ENCODE results near the gene BANK1.

Gene BANK1

DNA sequence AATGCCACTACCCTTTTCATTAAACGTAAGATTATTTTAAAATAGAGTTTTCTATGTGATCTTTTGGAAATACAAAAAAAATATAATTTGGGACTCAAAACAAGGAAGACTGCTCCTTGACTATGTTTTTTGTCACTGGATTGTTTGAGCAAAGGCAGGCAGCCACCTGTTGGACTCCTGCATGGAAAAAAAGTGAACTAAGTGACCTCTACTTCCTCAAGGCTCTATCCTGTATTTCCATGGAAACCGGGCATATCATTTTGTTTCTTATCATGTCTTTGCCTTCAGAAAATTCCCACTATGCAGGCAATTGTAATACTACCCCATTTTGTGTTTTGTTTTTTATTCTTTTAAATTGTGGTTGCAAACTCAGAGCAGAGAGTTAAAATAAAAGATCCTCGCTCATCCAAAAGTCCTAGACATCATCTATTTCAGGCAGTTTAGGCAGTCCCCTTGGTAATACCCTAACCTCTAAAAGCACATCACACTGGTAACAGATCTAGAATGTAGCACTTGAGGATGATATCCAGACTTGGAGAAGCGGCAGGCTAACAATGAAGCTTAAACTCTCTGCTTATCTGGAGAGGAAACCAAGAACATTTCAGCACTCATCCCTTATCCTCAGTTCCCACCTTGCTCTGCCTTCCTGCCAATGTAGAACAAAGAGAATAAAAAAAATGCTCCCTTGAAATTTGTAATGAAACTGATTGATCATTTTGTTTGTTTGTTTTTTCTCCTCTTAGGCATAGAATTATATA, 165.7 kb downstream of the BANK1 start:
- TF ChIP-seq SCRT2 (tag by site-specific recombination; IDR thresholded peaks at IDR 0.05) (peak; percentile 87), ZNF155 (tag by site-specific recombination; IDR thresholded peaks at IDR 0.05) (no peak)
- Histone ChIP-seq H3K27ac (ENCODE audit: extremely low read depth, low read depth, low read length) (no peak overlapping the region), H3K36me3 (ENCODE audit: control insufficient read depth in 2 of 2, insufficient read depth in 1 of 2, low read length in 2 of 2) (no peaks in the 10 kb centered on the region), H3K4me3 (ENCODE audit: low read depth, low read length) (no peak overlapping the region), H3K9me3 (ENCODE audit: control insufficient read depth, insufficient read depth, low read depth, low read length) (no peaks in the 10 kb centered on the region), H3K4me1 (ENCODE audit: control insufficient read depth, insufficient read depth, low read length) (peaks cover 12% of the 10 kb centered on the region)
- CTCF ChIA-PET, result interaction anchor here (0.6 kb wide), 1 partner anchor 19 kb away, joined by 3 read pairs; no protein-coding TSS in a partner anchor
- POLR2A ChIA-PET, result no interaction called here

DNA sequence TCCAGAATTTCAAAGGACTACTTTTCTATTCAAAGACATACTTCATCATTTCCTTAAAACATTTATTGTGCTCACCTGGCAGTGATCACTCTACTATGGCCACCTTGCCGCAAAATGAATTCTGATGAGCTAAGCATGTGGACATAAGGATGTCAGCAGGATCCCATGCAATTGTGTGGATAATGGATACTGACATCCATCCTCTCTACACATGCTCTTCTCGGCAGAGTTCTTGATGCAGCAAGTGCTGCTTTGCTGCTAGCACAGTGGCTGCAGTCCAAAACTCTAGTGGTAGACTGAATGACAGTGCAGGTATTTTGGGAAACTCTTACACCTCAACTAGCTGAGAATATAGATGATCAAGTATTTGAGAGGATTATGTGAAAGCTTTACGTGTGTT, 168.0 kb downstream of the BANK1 start:
- POLR2A ChIA-PET, result no interaction called here
- TF ChIP-seq SCRT1 (tag by site-specific recombination; IDR thresholded peaks at IDR 0.05; ENCODE audit: borderline replicate concordance), result no peak
- TF ChIP-seq ZNF391 (tag by site-specific recombination; IDR thresholded peaks at IDR 0.05; ENCODE audit: borderline replicate concordance, low read depth), result no peak
- TF ChIP-seq KLF7 (tag by site-specific recombination; IDR thresholded peaks at IDR 0.05; ENCODE audit: borderline replicate concordance), result no peak
- no peak for TF ChIP-seq ZNF239 (tag by site-specific recombination; IDR thresholded peaks at IDR 0.05)
- TF ChIP-seq SCRT2 (tag by site-specific recombination; IDR thresholded peaks at IDR 0.05), result no peak
- no peak for TF ChIP-seq PRDM1 (tag by site-specific recombination; IDR thresholded peaks at IDR 0.05)
- no peak for TF ChIP-seq ZNF133 (tag by site-specific recombination; IDR thresholded peaks at IDR 0.05)
- no peak for TF ChIP-seq GLI4 (tag by site-specific recombination; IDR thresholded peaks at IDR 0.05)
- no peak for TF ChIP-seq ZNF121 (tag by site-specific recombination; IDR thresholded peaks at IDR 0.05)
- TF ChIP-seq ZNF677 (tag by site-specific recombination; IDR thresholded peaks at IDR 0.05), result no peak
- TF ChIP-seq YY2 (tag by site-specific recombination; IDR thresholded peaks at IDR 0.05), result no peak
- TF ChIP-seq ZNF621 (tag by site-specific recombination; IDR thresholded peaks at IDR 0.05), result no peak
- TF ChIP-seq ZNF670 (tag by site-specific recombination; IDR thresholded peaks at IDR 0.05; ENCODE audit: low read depth), result no peak
- TF ChIP-seq ZNF596 (tag by site-specific recombination; IDR thresholded peaks at IDR 0.05), result no peak
- TF ChIP-seq, protein P1, sequence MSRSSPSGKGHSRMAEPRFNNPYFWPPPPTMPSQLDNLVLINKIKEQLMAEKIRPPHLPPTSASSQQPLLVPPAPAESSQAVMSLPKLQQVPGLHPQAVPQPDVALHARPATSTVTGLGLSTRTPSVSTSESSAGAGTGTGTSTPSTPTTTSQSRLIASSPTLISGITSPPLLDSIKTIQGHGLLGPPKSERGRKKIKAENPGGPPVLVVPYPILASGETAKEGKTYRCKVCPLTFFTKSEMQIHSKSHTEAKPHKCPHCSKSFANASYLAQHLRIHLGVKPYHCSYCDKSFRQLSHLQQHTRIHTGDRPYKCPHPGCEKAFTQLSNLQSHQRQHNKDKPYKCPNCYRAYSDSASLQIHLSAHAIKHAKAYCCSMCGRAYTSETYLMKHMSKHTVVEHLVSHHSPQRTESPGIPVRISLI (tag by site-specific recombination; IDR thresholded peaks at IDR 0.05), result no peak
- no peak for TF ChIP-seq EGR2 (tag by site-specific recombination; IDR thresholded peaks at IDR 0.05; ENCODE audit: low read depth)
- TF ChIP-seq, protein P2, sequence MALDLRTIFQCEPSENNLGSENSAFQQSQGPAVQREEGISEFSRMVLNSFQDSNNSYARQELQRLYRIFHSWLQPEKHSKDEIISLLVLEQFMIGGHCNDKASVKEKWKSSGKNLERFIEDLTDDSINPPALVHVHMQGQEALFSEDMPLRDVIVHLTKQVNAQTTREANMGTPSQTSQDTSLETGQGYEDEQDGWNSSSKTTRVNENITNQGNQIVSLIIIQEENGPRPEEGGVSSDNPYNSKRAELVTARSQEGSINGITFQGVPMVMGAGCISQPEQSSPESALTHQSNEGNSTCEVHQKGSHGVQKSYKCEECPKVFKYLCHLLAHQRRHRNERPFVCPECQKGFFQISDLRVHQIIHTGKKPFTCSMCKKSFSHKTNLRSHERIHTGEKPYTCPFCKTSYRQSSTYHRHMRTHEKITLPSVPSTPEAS (tag by site-specific recombination; IDR thresholded peaks at IDR 0.05), result no peak
- TF ChIP-seq GLI2 (tag by site-specific recombination; IDR thresholded peaks at IDR 0.05; ENCODE audit: borderline replicate concordance, low read depth), result no peak
- TF ChIP-seq, protein P3, sequence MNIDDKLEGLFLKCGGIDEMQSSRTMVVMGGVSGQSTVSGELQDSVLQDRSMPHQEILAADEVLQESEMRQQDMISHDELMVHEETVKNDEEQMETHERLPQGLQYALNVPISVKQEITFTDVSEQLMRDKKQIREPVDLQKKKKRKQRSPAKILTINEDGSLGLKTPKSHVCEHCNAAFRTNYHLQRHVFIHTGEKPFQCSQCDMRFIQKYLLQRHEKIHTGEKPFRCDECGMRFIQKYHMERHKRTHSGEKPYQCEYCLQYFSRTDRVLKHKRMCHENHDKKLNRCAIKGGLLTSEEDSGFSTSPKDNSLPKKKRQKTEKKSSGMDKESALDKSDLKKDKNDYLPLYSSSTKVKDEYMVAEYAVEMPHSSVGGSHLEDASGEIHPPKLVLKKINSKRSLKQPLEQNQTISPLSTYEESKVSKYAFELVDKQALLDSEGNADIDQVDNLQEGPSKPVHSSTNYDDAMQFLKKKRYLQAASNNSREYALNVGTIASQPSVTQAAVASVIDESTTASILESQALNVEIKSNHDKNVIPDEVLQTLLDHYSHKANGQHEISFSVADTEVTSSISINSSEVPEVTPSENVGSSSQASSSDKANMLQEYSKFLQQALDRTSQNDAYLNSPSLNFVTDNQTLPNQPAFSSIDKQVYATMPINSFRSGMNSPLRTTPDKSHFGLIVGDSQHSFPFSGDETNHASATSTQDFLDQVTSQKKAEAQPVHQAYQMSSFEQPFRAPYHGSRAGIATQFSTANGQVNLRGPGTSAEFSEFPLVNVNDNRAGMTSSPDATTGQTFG (tag by site-specific recombination; IDR thresholded peaks at IDR 0.05; ENCODE audit: borderline replicate concordance), result no peak
- no peaks in the 10 kb centered on the region for H3K9me3 ChIP-seq (ENCODE audit: control insufficient read depth, insufficient read depth, low read depth, low read length)
- H3K27ac ChIP-seq (ENCODE audit: extremely low read depth, low read depth, low read length), result no peak overlapping the region
- no peaks in the 10 kb centered on the region for H3K36me3 ChIP-seq (ENCODE audit: control insufficient read depth in 2 of 2, insufficient read depth in 1 of 2, low read length in 2 of 2)
- CTCF ChIA-PET, result no interaction called here
- H3K4me3 ChIP-seq (ENCODE audit: low read depth, low read length), result no peak overlapping the region
- H3K4me1 ChIP-seq (ENCODE audit: control insufficient read depth, insufficient read depth, low read length), result peaks cover 10% of the 10 kb centered on the region

All from HEK293 (cell line).